HL-60 (cell line): ENCODE data around the gene NHERF1.

Source experiments
- GABPA ChIP-seq: IDR thresholded peaks from 2 replicates; pipeline ENCODE4 v1.6.1; 2012; ENCODE audit warnings: low read depth
- POLR2AphosphoS5 ChIP-seq: IDR thresholded peaks from 2 replicates; pipeline ENCODE4 v1.6.1; 2012; ENCODE audit warnings: low read depth
- SPI1 ChIP-seq: IDR thresholded peaks from 2 replicates; pipeline ENCODE4 v1.6.1; 2012; ENCODE audit warnings: low read depth, mild to moderate bottlenecking, borderline replicate concordance
- TF ChIP-seq, protein P1 (sequence below): IDR thresholded peaks from one replicate; pipeline ENCODE4 v1.5.1; 2011; ENCODE audit warnings: low read length, control low read depth, inconsistent platforms; ENCODE audit not compliant: insufficient read depth
- TF ChIP-seq, protein P2 (sequence below): IDR thresholded peaks from 2 replicates; pipeline ENCODE4 v1.6.1; 2012; ENCODE audit warnings: low read depth; ENCODE audit not compliant: insufficient replicate concordance

DNA sequence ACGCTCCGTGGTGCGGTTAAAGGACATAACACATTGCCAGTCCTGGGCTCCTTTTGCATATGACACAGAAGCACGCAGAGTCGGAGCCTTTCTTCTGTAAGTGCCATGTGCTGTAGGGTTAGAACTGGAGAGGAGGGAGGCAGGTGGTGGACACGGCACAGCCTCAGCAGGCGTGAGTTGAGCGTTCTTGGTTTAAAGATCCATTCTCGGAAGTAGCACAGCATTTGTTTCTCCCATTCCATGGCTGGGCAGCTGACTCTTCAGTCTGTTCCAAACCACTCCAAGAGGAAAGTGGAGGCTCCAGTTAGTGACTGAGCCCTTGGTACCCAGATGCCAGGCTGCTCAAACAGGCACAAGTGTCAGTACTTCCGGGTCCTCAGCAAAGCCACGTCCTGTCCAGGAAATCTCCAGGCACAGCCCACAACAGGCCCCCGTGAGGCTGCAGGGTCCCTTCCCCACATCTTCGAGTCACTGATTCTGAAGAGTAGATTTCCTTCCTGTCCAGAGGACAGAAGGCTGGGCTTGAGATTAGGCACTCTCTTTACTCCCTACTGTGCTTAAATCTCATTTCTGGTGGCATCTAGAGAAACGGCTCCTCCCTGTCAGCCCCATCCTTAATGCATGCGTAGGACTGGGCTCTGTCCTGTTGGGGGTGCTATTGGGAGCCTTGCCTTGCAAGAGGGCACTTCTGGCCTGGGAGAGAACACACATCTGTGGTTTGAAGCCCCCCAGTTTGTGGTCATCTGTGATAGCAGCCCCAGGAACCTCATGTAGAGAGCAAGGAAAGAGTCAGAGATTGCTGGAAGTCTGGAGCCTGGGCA, 67.3 kb downstream of the NHERF1 start:
- TF ChIP-seq, protein P1, sequence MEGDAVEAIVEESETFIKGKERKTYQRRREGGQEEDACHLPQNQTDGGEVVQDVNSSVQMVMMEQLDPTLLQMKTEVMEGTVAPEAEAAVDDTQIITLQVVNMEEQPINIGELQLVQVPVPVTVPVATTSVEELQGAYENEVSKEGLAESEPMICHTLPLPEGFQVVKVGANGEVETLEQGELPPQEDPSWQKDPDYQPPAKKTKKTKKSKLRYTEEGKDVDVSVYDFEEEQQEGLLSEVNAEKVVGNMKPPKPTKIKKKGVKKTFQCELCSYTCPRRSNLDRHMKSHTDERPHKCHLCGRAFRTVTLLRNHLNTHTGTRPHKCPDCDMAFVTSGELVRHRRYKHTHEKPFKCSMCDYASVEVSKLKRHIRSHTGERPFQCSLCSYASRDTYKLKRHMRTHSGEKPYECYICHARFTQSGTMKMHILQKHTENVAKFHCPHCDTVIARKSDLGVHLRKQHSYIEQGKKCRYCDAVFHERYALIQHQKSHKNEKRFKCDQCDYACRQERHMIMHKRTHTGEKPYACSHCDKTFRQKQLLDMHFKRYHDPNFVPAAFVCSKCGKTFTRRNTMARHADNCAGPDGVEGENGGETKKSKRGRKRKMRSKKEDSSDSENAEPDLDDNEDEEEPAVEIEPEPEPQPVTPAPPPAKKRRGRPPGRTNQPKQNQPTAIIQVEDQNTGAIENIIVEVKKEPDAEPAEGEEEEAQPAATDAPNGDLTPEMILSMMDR = no peak
- TF ChIP-seq, protein P2, sequence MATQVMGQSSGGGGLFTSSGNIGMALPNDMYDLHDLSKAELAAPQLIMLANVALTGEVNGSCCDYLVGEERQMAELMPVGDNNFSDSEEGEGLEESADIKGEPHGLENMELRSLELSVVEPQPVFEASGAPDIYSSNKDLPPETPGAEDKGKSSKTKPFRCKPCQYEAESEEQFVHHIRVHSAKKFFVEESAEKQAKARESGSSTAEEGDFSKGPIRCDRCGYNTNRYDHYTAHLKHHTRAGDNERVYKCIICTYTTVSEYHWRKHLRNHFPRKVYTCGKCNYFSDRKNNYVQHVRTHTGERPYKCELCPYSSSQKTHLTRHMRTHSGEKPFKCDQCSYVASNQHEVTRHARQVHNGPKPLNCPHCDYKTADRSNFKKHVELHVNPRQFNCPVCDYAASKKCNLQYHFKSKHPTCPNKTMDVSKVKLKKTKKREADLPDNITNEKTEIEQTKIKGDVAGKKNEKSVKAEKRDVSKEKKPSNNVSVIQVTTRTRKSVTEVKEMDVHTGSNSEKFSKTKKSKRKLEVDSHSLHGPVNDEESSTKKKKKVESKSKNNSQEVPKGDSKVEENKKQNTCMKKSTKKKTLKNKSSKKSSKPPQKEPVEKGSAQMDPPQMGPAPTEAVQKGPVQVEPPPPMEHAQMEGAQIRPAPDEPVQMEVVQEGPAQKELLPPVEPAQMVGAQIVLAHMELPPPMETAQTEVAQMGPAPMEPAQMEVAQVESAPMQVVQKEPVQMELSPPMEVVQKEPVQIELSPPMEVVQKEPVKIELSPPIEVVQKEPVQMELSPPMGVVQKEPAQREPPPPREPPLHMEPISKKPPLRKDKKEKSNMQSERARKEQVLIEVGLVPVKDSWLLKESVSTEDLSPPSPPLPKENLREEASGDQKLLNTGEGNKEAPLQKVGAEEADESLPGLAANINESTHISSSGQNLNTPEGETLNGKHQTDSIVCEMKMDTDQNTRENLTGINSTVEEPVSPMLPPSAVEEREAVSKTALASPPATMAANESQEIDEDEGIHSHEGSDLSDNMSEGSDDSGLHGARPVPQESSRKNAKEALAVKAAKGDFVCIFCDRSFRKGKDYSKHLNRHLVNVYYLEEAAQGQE = no peak
- TF ChIP-seq POLR2AphosphoS5 (no peak), SPI1 (no peak), GABPA (no peak)
